Neural cell (in vitro differentiated cells): ENCODE data around the gene PTPRD.

Experiments used
- CTCF ChIP-seq: fragments of 450-650 bp; IDR thresholded peaks from 2 replicates; pipeline ENCODE4 v1.5.1; 2014; ENCODE audit warnings: antibody characterized with exemption, mild to moderate bottlenecking, moderate library complexity; ENCODE audit not compliant: poor library complexity, severe bottlenecking
- EP300 ChIP-seq: fragments of 450-650 bp; conservative IDR thresholded peaks from 2 replicates; pipeline ENCODE4 v1.6.1; 2014; ENCODE audit warnings: antibody characterized with exemption, mild to moderate bottlenecking, moderate library complexity; ENCODE audit not compliant: poor library complexity, severe bottlenecking
- MXI1 ChIP-seq: fragments of 450-650 bp; conservative IDR thresholded peaks from 2 replicates; pipeline ENCODE4 v1.6.1; 2014; ENCODE audit warnings: antibody characterized with exemption, mild to moderate bottlenecking; ENCODE audit not compliant: poor library complexity, severe bottlenecking
- POLR2AphosphoS5 ChIP-seq: IDR thresholded peaks from 2 replicates; pipeline ENCODE4 v1.6.1; 2012
- REST ChIP-seq: IDR thresholded peaks from 2 replicates; pipeline ENCODE4 v1.6.1; 2012; ENCODE audit warnings: borderline replicate concordance

- TF ChIP-seq POLR2AphosphoS5 (no peak), CTCF (no peak), MXI1 (no peak), REST (no peak), EP300 (no peak)
Measured at GRCh38 chr9:8632493-8632892, 1980.3 kb downstream of the PTPRD start.
